ENCODE results near the gene TPH2. TPM values are rescaled to one million over a fixed set of nuclear protein-coding genes. Genes with fewer than 3 reads are reported as not detected.

TPH2 gene
- total and polyA plus RNA-seq, 2 of the 13 experiments (the other 11 are each of a cell fraction or from before 2014, with no cell fraction given) = not detected

- no peak for TF ChIP-seq ZNF230 (CRISPR knock-in tag; IDR thresholded peaks at IDR 0.05)
- TF ChIP-seq ZSCAN5A (CRISPR knock-in tag; IDR thresholded peaks at IDR 0.05; ENCODE audit: borderline replicate concordance) = no peak
- no peak for TF ChIP-seq ZSCAN30 (CRISPR knock-in tag; IDR thresholded peaks at IDR 0.05)
- TF ChIP-seq ZBTB26 (CRISPR knock-in tag; IDR thresholded peaks at IDR 0.05; ENCODE audit: borderline replicate concordance) = peak; percentile 88
- TF ChIP-seq GLI4 (CRISPR knock-in tag; IDR thresholded peaks at IDR 0.05; ENCODE audit: borderline replicate concordance) = no peak
- no peak for TF ChIP-seq HMGA1 (CRISPR knock-in tag; conservative IDR thresholded peaks at IDR 0.05)
- no peak for TF ChIP-seq MBD4 (IDR thresholded peaks at IDR 0.05; ENCODE audit: borderline replicate concordance, low read length)
- no peak for TF ChIP-seq GLMP (CRISPR knock-in tag; IDR thresholded peaks at IDR 0.05; ENCODE audit: borderline replicate concordance)
- TF ChIP-seq ZNF576 (CRISPR knock-in tag; IDR thresholded peaks at IDR 0.05) = no peak
- peak; percentile 77; the same call in 1 of the 2 replicates for TF ChIP-seq ZNF878 (CRISPR knock-in tag; IDR thresholded peaks at IDR 0.05)
- no peak for TF ChIP-seq MXD3 (CRISPR knock-in tag; IDR thresholded peaks at IDR 0.05)
- TF ChIP-seq ZNF33A (CRISPR knock-in tag; IDR thresholded peaks at IDR 0.05; ENCODE audit: borderline replicate concordance) = no peak
- no peak for TF ChIP-seq MZF1 (CRISPR knock-in tag; IDR thresholded peaks at IDR 0.05; ENCODE audit: borderline replicate concordance)
- TF ChIP-seq ATF2 (CRISPR knock-in tag; IDR thresholded peaks at IDR 0.05) = peak; percentile 39; the same call in 1 of the 2 replicates
- TF ChIP-seq ZNF280B (CRISPR knock-in tag; IDR thresholded peaks at IDR 0.05; ENCODE audit: borderline replicate concordance) = no peak
- no peak for TF ChIP-seq NR1H2 (CRISPR knock-in tag; IDR thresholded peaks at IDR 0.05; ENCODE audit: borderline replicate concordance, low read depth)
- TF ChIP-seq TBL1XR1 (IDR thresholded peaks at IDR 0.05; ENCODE audit: borderline replicate concordance, low read length, partially characterized antibody) = peak; percentile 27
- no peak for TF ChIP-seq XBP1 (CRISPR knock-in tag; IDR thresholded peaks at IDR 0.05)
- TF ChIP-seq BRD4 (CRISPR knock-in tag; IDR thresholded peaks at IDR 0.05) = no peak
- no peak for TF ChIP-seq ZFP36L2 (CRISPR knock-in tag; IDR thresholded peaks at IDR 0.05)
- TF ChIP-seq FOXA3 (CRISPR knock-in tag; IDR thresholded peaks at IDR 0.05) = peak; percentile 92
- no peak for TF ChIP-seq RBFOX2 (IDR thresholded peaks at IDR 0.05; ENCODE audit: low read depth, low read length)
- TF ChIP-seq SIX4 (CRISPR knock-in tag; IDR thresholded peaks at IDR 0.05) = no peak
- TF ChIP-seq ZNF253 (CRISPR knock-in tag; IDR thresholded peaks at IDR 0.05; ENCODE audit: borderline replicate concordance) = no peak
Measured at GRCh38 chr12:71947645-71948105, 9.0 kb downstream of the TPH2 start (continued).

Measured in HepG2 (cell line).